Fibroblast of mammary gland (primary cell): ENCODE results near the gene SNRNP35.
A peak's percentile ranks its signal among the peaks of the same experiment; 100 is the strongest.

ENCODE experiments used
- DNase-seq: peaks from one replicate; pipeline ENCODE4 v3.0.0-alpha.2; 2010; ENCODE audit warnings: low read depth
- H3K4me3 ChIP-seq: 2 replicates; pipeline ENCODE4 v1.5.1; 2011; ENCODE audit warnings: low read depth, mild to moderate bottlenecking, low read length, moderate library complexity; ENCODE audit not compliant: control insufficient read depth
- CTCF ChIP-seq: conservative IDR thresholded peaks from 2 replicates; pipeline ENCODE4 v1.5.1; 2011; ENCODE audit warnings: low read depth, low read length, inconsistent platforms; ENCODE audit not compliant: control insufficient read depth, insufficient read depth

SNRNP35 gene

GRCh38 chr12:123433615-123434014 lies 24.3 kb upstream of the SNRNP35 start:
- no peak overlapping the region for H3K4me3 ChIP-seq
- DNase-seq = no peak
- no peak for TF ChIP-seq CTCF

GRCh38 chr12:123435636-123436016 lies 22.3 kb upstream of the SNRNP35 start:
- TF ChIP-seq CTCF = no peak
- DNase-seq = no peak
- peak overlapping the region; percentile 82 for H3K4me3 ChIP-seq

GRCh38 chr12:123436017-123436964 lies 21.6 kb upstream of the SNRNP35 start, which contains the start of gene RILPL2:
RILPL2 (minus strand) TSS chr12:123436684; CDS start chr12:123436420, 264 bp downstream.
- peak within 1 kb of the TSS; percentile 82 for H3K4me3 ChIP-seq
- peak; percentile 74 for DNase-seq
- TF ChIP-seq CTCF = no peak

- no peak overlapping the region for H3K4me3 ChIP-seq
- TF ChIP-seq CTCF = no peak
- no peak for DNase-seq
Measured at GRCh38 chr12:123441523-123442164, 16.3 kb upstream of the SNRNP35 start.

GRCh38 chr12:123442774-123443173 lies 15.2 kb upstream of the SNRNP35 start:
- no peak for TF ChIP-seq CTCF
- H3K4me3 ChIP-seq = no peak overlapping the region
- no peak for DNase-seq

GRCh38 chr12:123444092-123445026 lies 13.6 kb upstream of the SNRNP35 start:
- peak; percentile 82 for DNase-seq
- H3K4me3 ChIP-seq = no peak overlapping the region
- TF ChIP-seq CTCF = no peak
